B cell (primary cell): Measurements from ENCODE around the gene CMIP. TPM values are rescaled to one million over a fixed set of nuclear protein-coding genes. Genes with fewer than 3 reads are reported as not detected.

Experiments used
- ATAC-seq: fragments of 200-7000 bp; cut with Tn5 transposase; one replicate; pipeline ENCODE4 v1.10.0; 2021; ENCODE audit warnings: low read depth, mild to moderate bottlenecking, moderate number of reproducible peaks, moderate library complexity
- CTCF ChIA-PET: fragments of 350-600 bp; sonication (Branson Sonifier 250); formaldehyde crosslinking; loops from one replicate; lab custom pipeline; 2021; ENCODE audit warnings: antibody characterized with exemption, inconsistent platforms; lab: Charles Lee
- POLR2A ChIA-PET: fragments of 350-600 bp; sonication (Branson Sonifier 250); formaldehyde crosslinking; loops from one replicate; lab custom pipeline; 2021; ENCODE audit warnings: antibody characterized with exemption; lab: Charles Lee
- DNase-seq: peaks from one replicate; pipeline ENCODE4 v3.0.0; 2013
- H2AFZ ChIP-seq: 2 replicates; pipeline ENCODE4 v1.6.1; 2012; ENCODE audit warnings: mild to moderate bottlenecking, low read depth, low read length; ENCODE audit not compliant: insufficient read depth, poor library complexity, severe bottlenecking
- H3K27ac ChIP-seq, 2 donors: 1 replicate in 1 of 2; 2 replicates in 1 of 2; pipeline ENCODE4 v1.5.1; 2012 to 2013; ENCODE audit warnings: low read length in 2 of 2, mild to moderate bottlenecking in 2 of 2, moderate library complexity in 1 of 2
- H3K27me3 ChIP-seq, 4 experiments: fragments of 200-600 bp in 1 of 4; sonication (generic) in 1 of 4; replicated peaks in 1 of 4; 1 replicate in 2 of 4; 2 replicates in 2 of 4; pipeline versions ENCODE4 v1.6.1 to v1.7.0; 2013 to 2016; ENCODE audit warnings: low read length in 3 of 4, mild to moderate bottlenecking in 2 of 4, mixed read lengths in 1 of 4, moderate library complexity in 1 of 4; ENCODE audit not compliant: insufficient read depth in 4 of 4, control insufficient read depth in 3 of 4; ENCODE audit errors: control extremely low read depth in 1 of 4
- H3K36me3 ChIP-seq, 2 experiments: replicated peaks in 1 of 2; 1 replicate in 1 of 2; 2 replicates in 1 of 2; pipeline versions ENCODE4 v1.6.1 to v1.7.1; 2013; ENCODE audit warnings: low read length in 1 of 2; ENCODE audit not compliant: insufficient read depth in 2 of 2, control insufficient read depth in 1 of 2; ENCODE audit errors: control extremely low read depth in 1 of 2, extremely low read depth in 1 of 2
- H3K4me1 ChIP-seq, 2 donors: fragments of 200-600 bp in 1 of 2; sonication (generic) in 1 of 2; 1 replicate in 1 of 2; 2 replicates in 1 of 2; pipeline versions ENCODE4 v1.5.1 to v1.6.1; 2013 to 2017; ENCODE audit warnings: low read length in 2 of 2; ENCODE audit not compliant: control insufficient read depth in 2 of 2, insufficient read depth in 2 of 2
- H3K4me2 ChIP-seq: replicated peaks from 2 replicates; pipeline ENCODE3; 2012; ENCODE audit warnings: mild to moderate bottlenecking, low read depth, low read length; ENCODE audit not compliant: poor library complexity, severe bottlenecking
- H3K4me3 ChIP-seq, 5 experiments: fragments of 200-600 bp in 1 of 5; sonication (generic) in 1 of 5; 1 replicate in 3 of 5; 2 replicates in 2 of 5; pipeline versions ENCODE4 v1.5.1 to v1.7.0; 2011 to 2016; ENCODE audit warnings: low read length in 4 of 5, mild to moderate bottlenecking in 4 of 5, low read depth in 2 of 5, control low read depth in 1 of 5, moderate library complexity in 1 of 5; ENCODE audit not compliant: insufficient read depth in 1 of 5; ENCODE audit errors: control extremely low read depth in 1 of 5, extremely low read depth in 1 of 5
- H3K79me2 ChIP-seq: fragments of 200-600 bp; sonication (generic); one replicate; pipeline ENCODE4 v1.6.0; 2016; ENCODE audit warnings: low read length; ENCODE audit not compliant: control insufficient read depth, insufficient read depth
- H3K9ac ChIP-seq: fragments of 200-600 bp; sonication (generic); 2 replicates; pipeline ENCODE4 v1.6.1; 2017; ENCODE audit warnings: mild to moderate bottlenecking, low read length, moderate library complexity
- H3K9me3 ChIP-seq, 3 donors: one replicate each; pipeline versions ENCODE4 v1.6.1 to v1.7.1; 2013; ENCODE audit warnings: low read length in 2 of 3; ENCODE audit not compliant: control insufficient read depth in 2 of 3, insufficient read depth in 1 of 3; ENCODE audit errors: control extremely low read depth in 1 of 3
- H4K20me1 ChIP-seq: 2 replicates; pipeline ENCODE4 v1.6.0; 2012; ENCODE audit warnings: mild to moderate bottlenecking, low read length; ENCODE audit not compliant: insufficient read depth, control insufficient read depth, poor library complexity, severe bottlenecking
- H3K27ac Mint-ChIP-seq: one replicate; pipeline ENCODE4 v1.8.0; 2021; ENCODE audit warnings: mixed read lengths
- H3K27me3 Mint-ChIP-seq: one replicate; pipeline ENCODE4 v1.8.0; 2021; ENCODE audit warnings: mixed read lengths
- H3K4me1 Mint-ChIP-seq: one replicate; pipeline ENCODE4 v1.8.0; 2021; ENCODE audit warnings: mixed read lengths
- H3K4me3 Mint-ChIP-seq: one replicate; pipeline ENCODE4 v1.8.0; 2021; ENCODE audit warnings: mixed read lengths
- H3K9me3 Mint-ChIP-seq: one replicate; pipeline ENCODE4 v1.8.0; 2022; ENCODE audit warnings: mixed read lengths; ENCODE audit not compliant: insufficient read depth
- CTCF ChIP-seq: fragments of 200-600 bp; IDR thresholded peaks from one replicate; pipeline ENCODE4 v1.8.0; 2022; ENCODE audit warnings: antibody characterized with exemption, mild to moderate bottlenecking
- EZH2 ChIP-seq: IDR thresholded peaks from 2 replicates; pipeline ENCODE4 v1.6.1; 2012; ENCODE audit warnings: borderline replicate concordance, low read depth, mild to moderate bottlenecking, moderate library complexity, low read length; ENCODE audit not compliant: insufficient read depth, poor library complexity, severe bottlenecking
- WGBS: methylation state at CpG from one replicate; pipeline ENCODE4 v1.1.5; 2013; ENCODE audit warnings: missing lambda C conversion rate; ENCODE audit not compliant: insufficient coverage; 5-methylcytosine and 5-hydroxymethylcytosine counted together
- intact Hi-C: fragments of 100-400 bp; cut with micrococcal nuclease; formaldehyde crosslinking; loops from one replicate; pipeline ENCODE4 v1.10.0; 2022
- polyA plus RNA-seq: library from polyadenylated mRNA; depleted of rRNA; stranded (reverse); fragments of >200 nt; gene quantifications from 2 replicates; pipeline ENCODE4 v1.2.3, GENCODE V29; 2012
- total RNA-seq, 2 donors: library from RNA; stranded (reverse); fragments of 120-200 nt in 1 of 2; gene quantifications; 1 replicate in 1 of 2; 2 replicates in 1 of 2; pipeline versions ENCODE4 v1.2.3 to v1.2.4, GENCODE V29; 2013 to 2022

The CMIP gene
- total and polyA plus RNA-seq, 2 donors (not counting 1 experiment from before 2014, with no cell fraction given): 27.1 to 155 TPM

GRCh38 chr16:81449899-81450608 lies 5.4 kb downstream of the CMIP start:
- ATAC-seq (no peak), DNase-seq (no peak)
- no peaks in the 10 kb centered on the region for H3K27me3 Mint-ChIP-seq
- Histone ChIP-seq H3K4me3 (no peak overlapping the region), H3K79me2 (peaks cover 100% of the 10 kb centered on the region), H3K9me3 (peaks cover 0 to 5% (median 0%) of the 10 kb centered on the region in 3 donors), H3K4me1 (peaks cover 51 to 61% of the 10 kb centered on the region in 2 donors), H3K27me3 (no peaks in the 10 kb centered on the region), H4K20me1 (peaks cover 82% of the 10 kb centered on the region), H3K36me3 (peaks cover 0 to 6% of the 10 kb centered on the region in 2 experiments), H2AFZ (no peak overlapping the region), H3K4me2 (no peak overlapping the region), H3K27ac (peak overlapping the region in 1 of 2 donors; percentile 55), H3K9ac (no peak overlapping the region)
- H3K4me1 Mint-ChIP-seq: peaks cover 86% of the 10 kb centered on the region
- peaks cover 4% of the 10 kb centered on the region for H3K9me3 Mint-ChIP-seq
- ChIA-PET POLR2A (interaction anchor here (0.7 kb wide), 1 partner anchor 36 kb away, joined by 3 read pairs; no protein-coding TSS in a partner anchor), CTCF (interaction anchor here (1.0 to 2.4 kb wide), 3 partner anchors 12 to 46 kb away, joined by 3 to 7 read pairs (median 5); no protein-coding TSS in a partner anchor)
- H3K27ac Mint-ChIP-seq: peak overlapping the region; percentile 20
- WGBS: 100% methylated on average over 7 of the region's 7 CpGs
- intact Hi-C loops: no loop called here
- peak overlapping the region; percentile 16 for H3K4me3 Mint-ChIP-seq
- TF ChIP-seq EZH2: no peak
- TF ChIP-seq CTCF: no peak
